H1 (cell line): ENCODE measurements around the gene RCAN2.

Experiments
- ATF2 ChIP-seq: IDR thresholded peaks from 2 replicates; pipeline ENCODE4 v1.6.1; 2012; ENCODE audit warnings: low read length, inconsistent platforms
- CTCF ChIP-seq, 3 experiments: IDR thresholded peaks; 1 replicate in 2 of 3; 2 replicates in 1 of 3; pipeline versions ENCODE4 v1.5.1 to v1.6.1; 2011; ENCODE audit warnings: low read length in 3 of 3, mild to moderate bottlenecking in 3 of 3, inconsistent platforms in 2 of 3, low read depth in 1 of 3, moderate library complexity in 1 of 3; ENCODE audit not compliant: insufficient read depth in 1 of 3; ENCODE audit errors: control extremely low read depth in 1 of 3
- MAFK ChIP-seq: IDR thresholded peaks from 2 replicates; pipeline ENCODE4 v1.6.1; 2012; ENCODE audit warnings: low read depth, mild to moderate bottlenecking, improper control_type of control experiment, low read length

- TF ChIP-seq CTCF (IDR thresholded peaks at IDR 0.05; ENCODE audit: control extremely low read depth in 1 of 3, insufficient read depth in 1 of 3, low read depth in 1 of 3, low read length in 3 of 3): no peak
- no peak for TF ChIP-seq MAFK
- no peak for TF ChIP-seq ATF2
These were observed 282.9 kb downstream of the RCAN2 start for GRCh38 chr6:46208303-46208702.
